DMS153 treated with DMSO at 0.1 percent for 48 hours (cell line): ENCODE data around the gene SMARCC1.
"Not testable (repeated sequence)": the region's sequence is repeated elsewhere in the genome, so short reads cannot be mapped to it uniquely, and the experiment has no call there.

ENCODE experiments used
- DNase-seq: peaks from one replicate; lab custom pipeline; 2025; ENCODE audit not compliant: unreplicated experiment; lab: John Stamatoyannopoulos, UW

SMARCC1 gene

GRCh38 chr3:47781685-47782445 is at the start of gene SMARCC1:
TSS of gene SMARCC1 (minus strand) at chr3:47781893. CDS start at chr3:47781797, 96 bp downstream.
- peak; percentile 79 for DNase-seq

- not testable (repeated sequence) for DNase-seq
Observed at GRCh38 chr3:47829482-47829881, 47.8 kb upstream of the SMARCC1 start.

GRCh38 chr3:47825590-47825989 is 43.9 kb upstream of the SMARCC1 start:
- no peak for DNase-seq

- peak; percentile 13 for DNase-seq
Observed at GRCh38 chr3:47824541-47825473, 43.1 kb upstream of the SMARCC1 start.

- no peak for DNase-seq
Observed at GRCh38 chr3:47817609-47818008, 35.9 kb upstream of the SMARCC1 start.

GRCh38 chr3:47813551-47814177 is 32.0 kb upstream of the SMARCC1 start:
- no peak for DNase-seq

GRCh38 chr3:47804577-47804976 is 22.9 kb upstream of the SMARCC1 start:
- DNase-seq: no peak

GRCh38 chr3:47803480-47804025 is 21.9 kb upstream of the SMARCC1 start:
- DNase-seq: no peak

- DNase-seq: peak; percentile 7
Observed at GRCh38 chr3:47802734-47803479, 21.2 kb upstream of the SMARCC1 start, which contains the start of gene DHX30. TSS of gene DHX30 (plus strand) at chr3:47803138. CDS start at chr3:47810684, 7,546 bp downstream.

- no peak for DNase-seq
Observed at GRCh38 chr3:47799733-47800132, 18.0 kb upstream of the SMARCC1 start.

- no peak for DNase-seq
Observed at GRCh38 chr3:47794544-47794943, 12.9 kb upstream of the SMARCC1 start.

GRCh38 chr3:47792699-47793098 is 11.0 kb upstream of the SMARCC1 start:
- DNase-seq: no peak

- DNase-seq: no peak
Observed at GRCh38 chr3:47791193-47791855, 9.6 kb upstream of the SMARCC1 start.

- no peak for DNase-seq
Observed at GRCh38 chr3:47783673-47784072, 2.0 kb upstream of the SMARCC1 start.

- no peak for DNase-seq
Observed at GRCh38 chr3:47782446-47783308, 984 bp upstream of the SMARCC1 start.

- DNase-seq: no peak
Observed at GRCh38 chr3:47780741-47781684, 680 bp downstream of the SMARCC1 start.

GRCh38 chr3:47778746-47779145 is 2.9 kb downstream of the SMARCC1 start:
- DNase-seq: no peak

- no peak for DNase-seq
Observed at GRCh38 chr3:47772788-47773187, 8.9 kb downstream of the SMARCC1 start.
